ENCODE results near the gene RPS16. TPM values are rescaled to one million over a fixed set of nuclear protein-coding genes. Genes with fewer than 3 reads are reported as not detected.
A peak's percentile ranks its signal among the peaks of the same experiment; 100 is the strongest.

The RPS16 gene
- total RNA-seq, 4 donors from 2014 or later: 1,048 to 1,762 (median 1,462) TPM

DNA sequence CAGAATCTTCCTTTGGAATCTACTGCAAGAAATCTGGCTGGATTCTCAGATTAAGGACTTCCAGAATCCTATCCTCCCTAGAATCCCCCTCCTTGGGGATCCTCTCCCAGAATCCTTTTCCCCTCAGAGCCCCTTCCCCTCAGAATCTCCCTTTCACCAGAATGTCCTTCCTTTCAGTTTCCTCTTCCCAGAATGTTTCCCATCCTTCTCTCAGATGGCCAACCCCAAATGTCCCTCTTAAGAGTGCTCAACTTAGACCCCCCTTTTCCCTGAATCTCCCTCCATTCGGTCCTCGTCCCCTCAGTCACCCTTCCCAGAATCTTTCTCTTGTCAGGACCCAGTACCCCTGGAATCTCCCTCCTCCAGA, 584 bp upstream of the RPS16 start:
- Histone ChIP-seq H3K27me3 (no peaks in the 10 kb centered on the region), H3K9me3 (no peaks in the 10 kb centered on the region), H3K4me3 (peak overlapping the region; percentile 71 to 97 (median 82)), H3K27ac (peak overlapping the region; percentile 40 to 97 (median 88)), H3K4me1 (peaks cover 0 to 44% (median 28%) of the 10 kb centered on the region in 4 donors), H3K36me3 (peaks cover 0 to 33% (median 11%) of the 10 kb centered on the region in 3 donors)
- DNase-seq (ENCODE audit: low spot score in 2 of 2): no peak
- no peak for TF ChIP-seq POLR2A (IDR thresholded peaks at IDR 0.05)
- no peak for TF ChIP-seq CTCF (IDR thresholded peaks at IDR 0.05)
- TF ChIP-seq EP300 (IDR thresholded peaks at IDR 0.05): no peak
- WGBS, 2 donors: 0% methylated on average over 2 of the region's 2 CpGs

- WGBS, 2 donors: 58 to 64% methylated on average over 10 of the region's 10 CpGs
- H3K36me3 ChIP-seq: peaks cover 0 to 42% (median 11%) of the 10 kb centered on the region in 3 donors
- no peaks in the 10 kb centered on the region for H3K9me3 ChIP-seq
- H3K27ac ChIP-seq: peak overlapping the region in 3 of 4 donors; percentile 82 to 94 (median 82)
- H3K27me3 ChIP-seq: no peaks in the 10 kb centered on the region
- peaks cover 0 to 52% (median 31%) of the 10 kb centered on the region in 4 donors for H3K4me1 ChIP-seq
- no peak for TF ChIP-seq CTCF (IDR thresholded peaks at IDR 0.05)
- TF ChIP-seq EP300 (IDR thresholded peaks at IDR 0.05): no peak
- TF ChIP-seq POLR2A (IDR thresholded peaks at IDR 0.05): no peak
- DNase-seq (ENCODE audit: low spot score in 2 of 2): no peak
- peak overlapping the region; percentile 71 to 97 (median 82) for H3K4me3 ChIP-seq
These were observed 1.3 kb downstream of the RPS16 start for GRCh38 chr19:39434123-39435076.

DNA sequence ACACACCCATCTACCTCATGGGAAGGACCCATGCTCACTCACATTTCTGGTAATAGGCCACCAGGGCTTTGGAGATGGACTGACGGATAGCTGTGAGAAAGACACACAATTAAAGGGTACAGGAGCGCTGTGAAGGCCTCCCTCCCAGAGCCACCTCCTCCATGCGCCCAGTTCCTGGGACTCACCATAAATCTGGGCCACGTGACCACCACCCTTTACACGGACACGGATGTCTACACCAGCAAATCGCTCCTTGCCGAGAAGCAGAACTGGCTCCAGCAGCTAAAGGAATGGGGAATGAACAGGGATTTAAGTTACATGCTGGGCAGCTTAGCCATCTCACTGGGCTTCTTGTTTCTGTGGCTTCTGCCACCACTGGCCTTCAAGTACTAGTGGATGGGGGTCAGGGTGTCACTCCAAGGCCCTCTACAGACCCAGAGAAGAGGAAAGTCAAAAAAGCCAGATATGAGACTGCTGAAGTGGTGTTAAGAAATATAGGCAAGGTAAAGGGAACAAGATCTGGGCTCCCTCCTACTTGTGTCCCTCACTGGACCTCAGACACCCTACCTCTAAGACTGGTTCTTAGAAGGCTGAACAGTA, 2.2 kb downstream of the RPS16 start:
- WGBS, 2 donors: 92 to 95% methylated on average over 8 of the region's 8 CpGs
- peak overlapping the region in 2 of 4 donors; percentile 82 to 94 for H3K27ac ChIP-seq
- H3K9me3 ChIP-seq: no peaks in the 10 kb centered on the region
- peak overlapping the region in 1 of 4 donors; percentile 97 for H3K4me3 ChIP-seq
- H3K4me1 ChIP-seq: peaks cover 0 to 61% (median 36%) of the 10 kb centered on the region in 4 donors
- H3K36me3 ChIP-seq: peaks cover 0 to 42% (median 11%) of the 10 kb centered on the region in 3 donors
- TF ChIP-seq POLR2A (IDR thresholded peaks at IDR 0.05) (no peak), CTCF (IDR thresholded peaks at IDR 0.05) (no peak), EP300 (IDR thresholded peaks at IDR 0.05) (no peak)
- no peaks in the 10 kb centered on the region for H3K27me3 ChIP-seq
- DNase-seq (ENCODE audit: low spot score in 2 of 2): no peak

- 86 to 94% methylated on average over 8 of the region's 8 CpGs for WGBS, 2 donors
- Histone ChIP-seq H3K36me3 (peaks cover 0 to 42% (median 11%) of the 10 kb centered on the region in 3 donors), H3K4me1 (peaks cover 0 to 70% (median 43%) of the 10 kb centered on the region in 4 donors), H3K27me3 (no peaks in the 10 kb centered on the region), H3K4me3 (no peak overlapping the region), H3K9me3 (no peaks in the 10 kb centered on the region), H3K27ac (no peak overlapping the region)
- no peak for DNase-seq (ENCODE audit: low spot score in 2 of 2)
- no peak for TF ChIP-seq CTCF (IDR thresholded peaks at IDR 0.05)
- TF ChIP-seq EP300 (IDR thresholded peaks at IDR 0.05): no peak
- no peak for TF ChIP-seq POLR2A (IDR thresholded peaks at IDR 0.05)
These were observed 3.1 kb downstream of the RPS16 start for GRCh38 chr19:39432677-39433025.
